GM12872 (cell line): ENCODE data around the gene GUCY2F.

ENCODE experiments used
- TF ChIP-seq, protein P1 (sequence below): IDR thresholded peaks from 3 replicates; pipeline ENCODE4 v1.5.1; 2011; ENCODE audit warnings: low read depth, mild to moderate bottlenecking, low read length, moderate library complexity; ENCODE audit not compliant: insufficient read depth

GUCY2F gene

DNA sequence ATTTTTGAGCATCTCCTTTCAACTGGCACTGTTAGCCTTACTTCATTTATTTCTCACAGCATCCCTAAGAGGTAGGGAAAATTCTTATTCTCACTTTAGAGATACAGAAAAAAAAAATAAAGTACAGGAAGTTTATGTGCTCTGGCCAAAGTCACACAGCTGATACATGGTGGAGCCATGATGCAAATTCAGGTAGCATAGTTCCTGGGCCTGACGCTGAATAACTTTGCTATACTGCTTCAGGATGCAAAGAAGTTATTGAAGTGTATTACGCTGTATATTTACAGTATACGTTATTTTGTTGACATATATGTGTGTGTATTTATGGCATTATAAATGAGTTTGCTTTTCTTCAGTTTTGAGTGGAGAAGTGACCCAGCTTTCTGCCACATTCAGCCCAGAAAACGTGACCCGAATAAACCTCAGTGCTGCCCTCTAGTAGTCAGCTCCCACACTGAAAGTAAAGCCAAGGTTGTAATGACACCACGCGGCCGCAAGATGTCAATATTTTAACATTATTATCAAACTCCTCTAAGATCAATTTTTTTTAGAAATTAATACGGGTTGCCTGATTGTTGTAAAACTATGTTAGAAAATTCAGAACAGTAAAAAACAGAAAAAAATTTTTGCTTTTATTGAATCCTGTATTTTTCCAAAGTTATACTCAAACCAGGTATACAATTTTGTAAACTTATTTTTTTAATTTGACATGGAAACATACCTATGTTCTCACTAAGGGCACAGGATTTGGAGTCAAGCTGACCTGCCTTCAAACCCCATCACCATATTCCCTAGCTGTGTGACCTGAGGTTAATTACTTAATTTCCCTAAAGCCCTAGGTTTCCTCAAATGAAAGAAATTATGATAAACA is 3.8 kb upstream of the GUCY2F start:
- TF ChIP-seq, protein P1, sequence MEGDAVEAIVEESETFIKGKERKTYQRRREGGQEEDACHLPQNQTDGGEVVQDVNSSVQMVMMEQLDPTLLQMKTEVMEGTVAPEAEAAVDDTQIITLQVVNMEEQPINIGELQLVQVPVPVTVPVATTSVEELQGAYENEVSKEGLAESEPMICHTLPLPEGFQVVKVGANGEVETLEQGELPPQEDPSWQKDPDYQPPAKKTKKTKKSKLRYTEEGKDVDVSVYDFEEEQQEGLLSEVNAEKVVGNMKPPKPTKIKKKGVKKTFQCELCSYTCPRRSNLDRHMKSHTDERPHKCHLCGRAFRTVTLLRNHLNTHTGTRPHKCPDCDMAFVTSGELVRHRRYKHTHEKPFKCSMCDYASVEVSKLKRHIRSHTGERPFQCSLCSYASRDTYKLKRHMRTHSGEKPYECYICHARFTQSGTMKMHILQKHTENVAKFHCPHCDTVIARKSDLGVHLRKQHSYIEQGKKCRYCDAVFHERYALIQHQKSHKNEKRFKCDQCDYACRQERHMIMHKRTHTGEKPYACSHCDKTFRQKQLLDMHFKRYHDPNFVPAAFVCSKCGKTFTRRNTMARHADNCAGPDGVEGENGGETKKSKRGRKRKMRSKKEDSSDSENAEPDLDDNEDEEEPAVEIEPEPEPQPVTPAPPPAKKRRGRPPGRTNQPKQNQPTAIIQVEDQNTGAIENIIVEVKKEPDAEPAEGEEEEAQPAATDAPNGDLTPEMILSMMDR = peak; percentile 73

GRCh38 chrX:109484886-109485285 is 3.0 kb upstream of the GUCY2F start:
- TF ChIP-seq, protein P1 = no peak

DNA sequence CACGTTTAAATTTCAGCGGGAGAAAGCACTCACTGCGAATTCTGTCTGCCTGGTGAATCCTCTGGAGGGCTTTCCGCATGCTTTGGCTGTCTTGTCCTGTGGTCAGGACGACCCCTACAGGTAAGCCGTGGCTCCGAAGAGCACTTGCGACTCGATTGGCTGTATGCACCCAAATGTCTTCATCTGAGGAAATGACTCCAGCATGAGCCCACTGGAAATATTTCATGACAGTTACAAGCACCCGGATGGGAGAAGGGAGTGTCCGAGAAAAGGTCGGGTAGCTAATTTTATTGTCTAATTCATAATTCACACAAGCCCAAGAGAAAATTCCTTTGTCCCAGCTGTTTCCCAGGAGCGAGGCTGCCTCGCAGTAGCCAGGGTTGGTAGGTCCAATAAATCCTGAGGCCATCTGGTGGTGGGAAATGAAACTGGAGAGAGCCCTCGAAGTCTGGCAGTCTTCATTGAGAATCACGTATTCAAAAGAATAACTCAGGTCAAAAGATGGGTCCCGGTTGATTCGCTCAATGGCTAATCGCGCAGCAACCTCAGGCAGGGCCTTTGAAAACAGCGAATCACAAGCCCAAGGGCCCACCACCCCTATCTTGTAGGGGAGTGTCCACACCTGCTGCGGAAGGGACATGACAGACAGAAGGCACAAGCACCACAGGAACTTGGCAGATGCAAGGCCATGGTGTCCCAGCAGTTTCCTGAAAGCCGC is 6.6 kb downstream of the GUCY2F start:
- TF ChIP-seq, protein P1 = peak; percentile 38; the same call in 1 of the 3 replicates

GRCh38 chrX:109472939-109473735 is 8.7 kb downstream of the GUCY2F start:
- TF ChIP-seq, protein P1 = peak; percentile 24; the same call in 1 of the 3 replicates

DNA sequence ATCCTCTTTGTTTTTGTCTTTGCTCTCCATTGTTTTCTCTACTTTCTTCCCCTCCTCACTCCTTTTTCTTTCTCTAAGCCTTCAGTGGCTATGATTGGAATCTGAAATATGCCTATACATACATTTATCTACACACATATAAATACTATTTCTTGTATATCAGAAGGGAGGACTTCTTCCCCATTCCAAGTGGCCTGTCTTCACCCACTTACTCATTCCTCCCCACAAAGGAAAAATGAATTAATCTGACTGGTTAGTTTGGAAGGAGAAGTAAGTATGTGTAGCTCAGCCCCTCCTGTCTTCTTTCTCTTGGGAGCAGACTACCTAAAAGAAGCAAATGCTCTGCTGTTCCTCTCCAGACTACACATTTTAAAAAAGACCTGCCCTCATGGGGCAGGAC is 17.7 kb downstream of the GUCY2F start:
- TF ChIP-seq, protein P1 = no peak

- TF ChIP-seq, protein P1 = no peak
Measured at GRCh38 chrX:109463784-109464183, 18.1 kb downstream of the GUCY2F start.
